H1 (cell line): ENCODE results near the gene SLC13A3. TPM values are rescaled to one million over a fixed set of nuclear protein-coding genes. Genes with fewer than 3 reads are reported as not detected.

Experiments used
- CTCF ChIA-PET: fragments of 300-600 bp; sonication (Branson Sonifier 250); formaldehyde crosslinking; loops from one replicate; lab custom pipeline; 2021; ENCODE audit not compliant: partially characterized antibody; lab: Charles Lee
- POLR2A ChIA-PET: fragments of 300-600 bp; sonication (Branson Sonifier 250); formaldehyde crosslinking; loops from one replicate; lab custom pipeline; 2021; ENCODE audit warnings: inconsistent platforms; ENCODE audit not compliant: partially characterized antibody; lab: Charles Lee
- DNase-seq, 2 experiments: peaks; one replicate each; pipeline versions ENCODE4 v3.0.0 to v3.0.0-alpha.2; 2010 to 2022; ENCODE audit warnings: low spot score in 2 of 2, low read depth in 1 of 2, mixed read lengths in 1 of 2
- FAIRE-seq: peaks from 2 replicates; lab custom pipeline; 2011; peaks lifted over from hg19 to GRCh38; lab: Jason Lieb, UNC
- H2AFZ ChIP-seq: 2 replicates; pipeline ENCODE4 v1.8.1; 2012; ENCODE audit warnings: low read length, inconsistent platforms
- H2AK5ac ChIP-seq: 2 replicates; pipeline ENCODE4 v1.6.1; 2013; ENCODE audit warnings: low read depth, low read length
- H2BK120ac ChIP-seq: replicated peaks from 2 replicates; pipeline ENCODE3; 2013; ENCODE audit warnings: low read depth, low read length, inconsistent platforms
- H2BK12ac ChIP-seq: 2 replicates; pipeline ENCODE4 v1.6.1; 2013; ENCODE audit warnings: low read depth, low read length
- H2BK15ac ChIP-seq: 2 replicates; pipeline ENCODE4 v1.6.1; 2013; ENCODE audit warnings: low read length
- H2BK20ac ChIP-seq: 2 replicates; pipeline ENCODE4 v1.6.1; 2013; ENCODE audit warnings: low read length
- H2BK5ac ChIP-seq: 2 replicates; pipeline ENCODE4 v1.6.1; 2013; ENCODE audit warnings: low read depth, low read length
- H3K14ac ChIP-seq: 2 replicates; pipeline ENCODE4 v1.6.1; 2013; ENCODE audit warnings: inconsistent platforms; ENCODE audit not compliant: insufficient read length
- H3K18ac ChIP-seq: 2 replicates; pipeline ENCODE4 v1.6.1; 2013; ENCODE audit warnings: low read length; ENCODE audit errors: extremely low read depth
- H3K23ac ChIP-seq: 2 replicates; pipeline ENCODE4 v1.6.1; 2013; ENCODE audit warnings: inconsistent platforms; ENCODE audit not compliant: insufficient read length
- H3K23me2 ChIP-seq: 2 replicates; pipeline ENCODE4 v1.6.1; 2013; ENCODE audit warnings: low read depth, low read length
- H3K27ac ChIP-seq: 2 replicates; pipeline ENCODE4 v1.6.1; 2011; ENCODE audit warnings: low read depth, low read length, inconsistent platforms
- H3K27me3 ChIP-seq, 4 experiments: replicated peaks in 1 of 4; 1 replicate in 1 of 4; 2 replicates in 3 of 4; pipeline versions ENCODE4 v1.6.1 to v1.8.1; 2011 to 2013; ENCODE audit warnings: low read length in 3 of 4, mild to moderate bottlenecking in 3 of 4, inconsistent platforms in 2 of 4, mixed read lengths in 2 of 4, moderate library complexity in 1 of 4; ENCODE audit not compliant: control insufficient read depth in 3 of 4, insufficient read depth in 3 of 4; ENCODE audit errors: extremely low read depth in 1 of 4
- H3K36me3 ChIP-seq, 4 experiments: 2 replicates each; pipeline versions ENCODE4 v1.6.1 to v1.8.1; 2011 to 2013; ENCODE audit warnings: mild to moderate bottlenecking in 4 of 4, low read length in 3 of 4, moderate library complexity in 2 of 4, control low read depth in 1 of 4, inconsistent platforms in 1 of 4; ENCODE audit not compliant: insufficient read depth in 4 of 4, control insufficient read depth in 2 of 4
- H3K4ac ChIP-seq: replicated peaks from 2 replicates; pipeline ENCODE3; 2013; ENCODE audit warnings: low read length, low read depth, mixed read lengths, inconsistent platforms; ENCODE audit not compliant: insufficient read length
- H3K4me1 ChIP-seq, 4 experiments: replicated peaks in 1 of 4; 1 replicate in 1 of 4; 2 replicates in 3 of 4; pipeline versions ENCODE4 v1.6.1 to v1.8.1; 2011 to 2013; ENCODE audit warnings: low read length in 3 of 4, inconsistent platforms in 2 of 4, mixed read lengths in 1 of 4; ENCODE audit not compliant: insufficient read depth in 4 of 4, control insufficient read depth in 3 of 4
- H3K4me2 ChIP-seq, 2 experiments: 2 replicates each; pipeline versions ENCODE4 v1.6.1 to v1.8.1; 2011 to 2013; ENCODE audit warnings: low read depth in 2 of 2, low read length in 2 of 2, control low read depth in 1 of 2, inconsistent platforms in 1 of 2, mild to moderate bottlenecking in 1 of 2; ENCODE audit not compliant: insufficient read depth in 1 of 2
- H3K4me3 ChIP-seq, 4 experiments: fragments of 200-600, 300-600 bp in 1 of 4; sonication (generic), shearing (Covaris generic), sonication (Bioruptor Twin) in 1 of 4; 2 replicates each; pipeline versions ENCODE4 v1.5.1 to v1.8.1; 2011 to 2016; ENCODE audit warnings: low read length in 4 of 4, low read depth in 3 of 4, control low read depth in 2 of 4, inconsistent platforms in 2 of 4, mild to moderate bottlenecking in 2 of 4, mixed read lengths in 1 of 4, moderate library complexity in 1 of 4; ENCODE audit not compliant: insufficient read depth in 2 of 4; ENCODE audit errors: extremely low read depth in 1 of 4
- H3K56ac ChIP-seq: replicated peaks from 2 replicates; pipeline ENCODE3; 2013; ENCODE audit warnings: low read depth, mild to moderate bottlenecking, mixed read lengths, low read length, inconsistent platforms; ENCODE audit not compliant: insufficient read length
- H3K79me1 ChIP-seq: 2 replicates; pipeline ENCODE4 v1.6.1; 2013; ENCODE audit warnings: low read depth, low read length, control low read depth
- H3K79me2 ChIP-seq, 2 experiments: 2 replicates each; pipeline versions ENCODE4 v1.6.1 to v1.8.1; 2012 to 2013; ENCODE audit warnings: low read length in 2 of 2, mild to moderate bottlenecking in 2 of 2, inconsistent platforms in 1 of 2; ENCODE audit not compliant: insufficient read depth in 2 of 2, control insufficient read depth in 1 of 2
- H3K9ac ChIP-seq, 4 experiments: replicated peaks in 1 of 4; 1 replicate in 1 of 4; 2 replicates in 3 of 4; pipeline versions ENCODE4 v1.6.1 to v1.8.1; 2011 to 2013; ENCODE audit warnings: low read depth in 3 of 4, low read length in 3 of 4, control low read depth in 2 of 4, mild to moderate bottlenecking in 2 of 4, moderate library complexity in 2 of 4, inconsistent platforms in 1 of 4; ENCODE audit errors: extremely low read depth in 1 of 4
- H3K9me3 ChIP-seq, 2 experiments: 2 replicates each; pipeline versions ENCODE4 v1.6.1 to v1.8.1; 2012 to 2013; ENCODE audit warnings: mild to moderate bottlenecking in 2 of 2, moderate library complexity in 2 of 2, control low read depth in 1 of 2, inconsistent platforms in 1 of 2, low read depth in 1 of 2, low read length in 1 of 2, mixed read lengths in 1 of 2; ENCODE audit not compliant: insufficient read depth in 2 of 2
- H4K20me1 ChIP-seq, 2 experiments: replicated peaks in 1 of 2; 2 replicates each; pipeline versions ENCODE3 to v1.8.1; 2011 to 2013; ENCODE audit warnings: inconsistent platforms in 2 of 2, low read length in 2 of 2, mild to moderate bottlenecking in 1 of 2; ENCODE audit not compliant: insufficient read depth in 2 of 2, control insufficient read depth in 1 of 2
- H4K5ac ChIP-seq: 2 replicates; pipeline ENCODE4 v1.6.1; 2013; ENCODE audit warnings: low read length, low read depth, mixed read lengths, inconsistent platforms; ENCODE audit not compliant: insufficient read length
- H4K8ac ChIP-seq: 2 replicates; pipeline ENCODE4 v1.8.0; 2013; ENCODE audit warnings: mild to moderate bottlenecking, moderate library complexity, low read length, inconsistent platforms; ENCODE audit not compliant: insufficient read depth; ENCODE audit errors: extremely low read depth
- H4K91ac ChIP-seq: replicated peaks from 2 replicates; pipeline ENCODE3; 2013; ENCODE audit warnings: low read length, mixed read lengths, inconsistent platforms; ENCODE audit not compliant: insufficient read length
- CREB1 ChIP-seq: IDR thresholded peaks from 2 replicates; pipeline ENCODE4 v1.6.1; 2012; ENCODE audit warnings: inconsistent platforms
- GABPA ChIP-seq: IDR thresholded peaks from 2 replicates; pipeline ENCODE4 v1.6.1; 2011; ENCODE audit warnings: mild to moderate bottlenecking, low read length, moderate library complexity, borderline replicate concordance; ENCODE audit not compliant: insufficient read depth
- HDAC6 ChIP-seq: IDR thresholded peaks from one replicate; pipeline ENCODE4 v1.7.1; 2012; ENCODE audit warnings: low read depth, mild to moderate bottlenecking, inconsistent platforms, low read length, moderate library complexity
- NANOG ChIP-seq: IDR thresholded peaks from 2 replicates; pipeline ENCODE4 v1.6.1; 2011; ENCODE audit warnings: low read length, low read depth, mild to moderate bottlenecking, inconsistent platforms; ENCODE audit not compliant: insufficient read depth, poor library complexity, severe bottlenecking
- PHF8 ChIP-seq: fragments of 200-600 bp; sonication (generic); conservative IDR thresholded peaks from 2 replicates; pipeline ENCODE4 v1.7.1; 2012; ENCODE audit warnings: low read depth, mild to moderate bottlenecking, inconsistent platforms, low read length, moderate library complexity
- POU5F1 ChIP-seq: IDR thresholded peaks from 2 replicates; pipeline ENCODE4 v1.6.1; 2011; ENCODE audit warnings: low read depth, mild to moderate bottlenecking, low read length, moderate library complexity
- RFX5 ChIP-seq: IDR thresholded peaks from 2 replicates; pipeline ENCODE4 v1.6.1; 2011; ENCODE audit warnings: low read depth, low read length, improper control_type of control experiment, borderline replicate concordance
- RXRA ChIP-seq: IDR thresholded peaks from 2 replicates; pipeline ENCODE4 v1.6.1; 2011; ENCODE audit warnings: low read depth, mild to moderate bottlenecking, low read length, moderate library complexity; ENCODE audit not compliant: insufficient read depth
- SIN3A ChIP-seq, 2 experiments: IDR thresholded peaks in 1 of 2; conservative IDR thresholded peaks in 1 of 2; 2 replicates each; pipeline ENCODE4 v1.6.1; 2011 to 2012; ENCODE audit warnings: low read length in 2 of 2, improper control_type of control experiment in 1 of 2, low read depth in 1 of 2, mild to moderate bottlenecking in 1 of 2
- SIRT6 ChIP-seq: IDR thresholded peaks from one replicate; pipeline ENCODE4 v1.7.1; 2012; ENCODE audit warnings: low read length, inconsistent platforms
- SIX5 ChIP-seq: IDR thresholded peaks from 2 replicates; pipeline ENCODE4 v1.6.1; 2011; ENCODE audit warnings: mild to moderate bottlenecking, low read depth, low read length
- SP1 ChIP-seq: IDR thresholded peaks from 2 replicates; pipeline ENCODE4 v1.6.1; 2011; ENCODE audit warnings: low read depth, low read length
- SP2 ChIP-seq: IDR thresholded peaks from 2 replicates; pipeline ENCODE4 v1.6.1; 2012; ENCODE audit warnings: mild to moderate bottlenecking, low read length, inconsistent platforms
- SP4 ChIP-seq: IDR thresholded peaks from 2 replicates; pipeline ENCODE4 v1.6.1; 2012; ENCODE audit warnings: low read length, inconsistent platforms
- TAF1 ChIP-seq: IDR thresholded peaks from 2 replicates; pipeline ENCODE4 v1.6.1; 2011; ENCODE audit warnings: mild to moderate bottlenecking, low read depth, low read length
- TEAD4 ChIP-seq: IDR thresholded peaks from 2 replicates; pipeline ENCODE4 v1.6.1; 2012; ENCODE audit warnings: low read depth, low read length, inconsistent platforms, mixed read lengths
- WGBS, 2 experiments: shearing (Covaris generic) in 1 of 2; methylation state at CpG; one replicate each; pipeline versions ENCODE4 v1.1.6 to v1.1.7; 2013 to 2015; ENCODE audit warnings: low lambda C conversion rate in 2 of 2, mixed read lengths in 2 of 2, inconsistent platforms in 1 of 2, low coverage in 1 of 2, missing lambda C conversion rate in 1 of 2; ENCODE audit not compliant: insufficient replicate concordance in 2 of 2, insufficient coverage in 1 of 2, insufficient read length in 1 of 2; ENCODE audit errors: extremely low coverage in 1 of 2, missing lambda C conversion rate in 1 of 2; 5-methylcytosine and 5-hydroxymethylcytosine counted together
- polyA plus RNA-seq, 7 experiments: library from polyadenylated mRNA; depleted of rRNA in 3 of 7; stranded (reverse) in 5 of 7; unstranded in 2 of 7; fragments of >200 nt in 5 of 7; fragments of 200-250 nt in 2 of 7; gene quantifications; 1 replicate in 5 of 7; 2 replicates in 1 of 7; 4 replicates in 1 of 7; pipeline versions ENCODE4 v1.2.1 to v1.2.3, GENCODE V29; 2011 to 2013; ENCODE audit warnings: missing spikeins in 2 of 7, mixed read lengths in 2 of 7
- total RNA-seq: library from RNA; stranded (reverse); fragmentation: NEBNext Ultra II Directional; extraction: Animal tissue kit (Norgen Biotek cat#: 25700); gene quantifications from 2 replicates; pipeline ENCODE4 v1.2.1, GENCODE V29; 2021

The SLC13A3 gene
- total and polyA plus RNA-seq, 2 of the 8 experiments (the other 6 are each of a cell fraction or from before 2014, with no cell fraction given): 9.4 to 12.6 TPM

DNA sequence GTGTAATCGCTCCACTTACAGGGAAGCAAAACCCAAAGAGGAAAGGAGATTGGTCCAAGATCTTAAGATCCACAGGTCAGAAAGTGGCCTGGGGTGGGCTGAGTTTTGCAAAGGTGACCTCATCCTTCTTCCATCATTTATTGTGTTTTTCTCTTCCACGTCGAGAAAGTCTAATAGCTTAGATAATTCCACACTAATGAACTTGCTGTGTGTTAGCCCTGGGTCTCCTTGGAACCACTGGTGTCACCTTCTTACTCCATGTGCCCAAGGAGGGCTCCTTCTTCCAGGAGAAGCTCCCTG lies 1.7 kb downstream of the SLC13A3 start:
- WGBS, 2 experiments: 79% methylated on average over 3 of the region's 3 CpGs; no CpG with 5 or more reads in 1 of the 2 experiments
- TF ChIP-seq NANOG: no peak
- TF ChIP-seq RXRA: no peak
- TF ChIP-seq GABPA: no peak
- TF ChIP-seq SIRT6: no peak
- TF ChIP-seq SIN3A (conservative IDR thresholded peaks at IDR 0.05 in 1 of 2, IDR thresholded peaks at IDR 0.05 in 1 of 2; ENCODE audit: low read depth in 1 of 2, low read length in 2 of 2): no peak
- TF ChIP-seq TEAD4: no peak
- TF ChIP-seq RFX5: no peak
- no peak for TF ChIP-seq SP2
- no peak for TF ChIP-seq SP1
- no peak for TF ChIP-seq POU5F1
- no peak for TF ChIP-seq SIX5
- TF ChIP-seq TAF1: no peak
- TF ChIP-seq HDAC6: no peak
- no peak for TF ChIP-seq CREB1
- no peak for TF ChIP-seq PHF8
- TF ChIP-seq SP4: no peak

More for the DNA sequence above, 1.7 kb downstream of the SLC13A3 start:
- H2BK15ac ChIP-seq: no peak overlapping the region
- no peak for FAIRE-seq
- no peak overlapping the region for H3K23ac ChIP-seq
- H3K27ac ChIP-seq: no peak overlapping the region
- no peak overlapping the region for H2BK5ac ChIP-seq
- no peak overlapping the region for H3K4me3 ChIP-seq
- H2AK5ac ChIP-seq: no peak overlapping the region
- no peak overlapping the region for H3K4ac ChIP-seq
- no peak overlapping the region for H2BK20ac ChIP-seq
- CTCF ChIA-PET: interaction anchor here (0.7 to 2.1 kb wide), 22 partner anchors 10 to 291 kb away, joined by 3 to 14 read pairs (median 4); no protein-coding TSS in a partner anchor
- no peak overlapping the region for H3K56ac ChIP-seq
- no peak overlapping the region for H2BK12ac ChIP-seq
- H3K9ac ChIP-seq: no peak overlapping the region
- H4K20me1 ChIP-seq: peaks cover 0 to 5% of the 10 kb centered on the region in 2 experiments
- peaks cover 0 to 7% (median 1%) of the 10 kb centered on the region in 4 experiments; a peak in 3 of 7 replicates for H3K4me1 ChIP-seq
- no peak overlapping the region for H3K4me2 ChIP-seq
- no peak overlapping the region for H3K14ac ChIP-seq
- H3K23me2 ChIP-seq: peaks cover 7% of the 10 kb centered on the region
- H3K18ac ChIP-seq: no peak overlapping the region; the same call in 1 of the 2 replicates
- no peaks in the 10 kb centered on the region for H3K9me3 ChIP-seq
- POLR2A ChIA-PET: interaction anchor here (0.8 to 2.0 kb wide), 5 partner anchors 11 to 104 kb away, joined by 3 to 5 read pairs (median 4); no protein-coding TSS in a partner anchor
- H2AFZ ChIP-seq: no peak overlapping the region
- no peaks in the 10 kb centered on the region; the same call in 1 of the 2 replicates for H3K79me1 ChIP-seq
- no peak overlapping the region for H4K91ac ChIP-seq
- H3K36me3 ChIP-seq: no peaks in the 10 kb centered on the region
- H4K5ac ChIP-seq: no peak overlapping the region
- H4K8ac ChIP-seq: no peak overlapping the region
- H3K79me2 ChIP-seq: no peaks in the 10 kb centered on the region
- no peak for DNase-seq
- peaks cover 0 to 25% (median 15%) of the 10 kb centered on the region in 4 experiments; a peak in 5 of 7 replicates for H3K27me3 ChIP-seq
- H2BK120ac ChIP-seq: no peak overlapping the region
